ENCODE data around the gene B4GALNT2. TPM values are rescaled to one million over a fixed set of nuclear protein-coding genes. Genes with fewer than 3 reads are reported as not detected.

Gene B4GALNT2
- total RNA-seq, 3 donors from 2014 or later (not counting 1 experiment from before 2014, with no cell fraction given) = 0.05 TPM; not detected in 1

DNA sequence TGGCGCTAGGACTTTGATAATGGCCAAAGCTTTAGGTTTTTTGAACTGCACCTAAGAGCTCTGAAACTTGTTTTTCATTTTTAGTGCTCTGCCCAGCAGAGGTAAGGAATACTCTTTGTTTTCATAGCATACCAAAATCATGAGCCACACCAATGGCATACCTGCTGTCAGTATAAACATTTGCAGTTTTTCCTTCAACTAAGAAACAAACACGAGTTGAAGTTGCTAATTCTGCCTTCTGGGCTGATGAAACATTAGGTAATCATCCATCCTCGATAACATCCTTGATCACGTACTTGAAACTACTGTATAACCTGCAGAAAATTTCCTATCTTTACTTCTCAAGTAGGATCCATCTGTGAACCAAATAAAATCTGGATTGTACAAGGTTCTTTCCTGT is 20.6 kb upstream of the B4GALNT2 start:
- H3K36me3 Mint-ChIP-seq = no peaks in the 10 kb centered on the region
- H3K9me3 ChIP-seq (ENCODE audit: control insufficient read depth, insufficient read depth, low read length) = no peaks in the 10 kb centered on the region
- ATAC-seq = no peak

DNA sequence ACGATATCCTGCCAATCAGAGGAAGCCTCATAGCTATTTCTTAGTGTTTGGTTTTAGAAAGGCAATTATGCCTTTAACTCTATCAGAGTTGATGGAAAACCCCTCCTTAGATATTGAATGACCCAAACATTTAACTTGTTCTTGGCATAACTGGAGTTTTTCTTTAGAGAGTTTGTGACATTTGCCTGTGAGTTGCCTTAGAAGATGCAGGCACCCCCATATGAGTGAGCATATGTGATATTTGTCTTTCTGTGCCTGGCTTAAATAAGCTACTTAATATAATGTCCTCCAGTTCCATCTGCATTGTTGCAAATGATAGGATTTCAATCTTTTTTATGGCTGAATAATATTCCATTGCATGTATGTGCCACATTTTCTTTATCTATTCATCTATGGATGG is 19.6 kb upstream of the B4GALNT2 start:
- WGBS (ENCODE audit: insufficient coverage) = 80% methylated on average over 1 of the region's 1 CpG
- Histone ChIP-seq H3K9me3 (ENCODE audit: control insufficient read depth, insufficient read depth, low read length) (no peaks in the 10 kb centered on the region), H3K27me3 (ENCODE audit: control insufficient read depth, insufficient read depth, low read length) (peaks cover 7% of the 10 kb centered on the region), H3K4me3 (ENCODE audit: low read length) (no peak overlapping the region), H3K4me1 (ENCODE audit: control insufficient read depth, insufficient read depth, low read length) (no peaks in the 10 kb centered on the region), H3K27ac (ENCODE audit: low read length) (no peak overlapping the region), H3K36me3 (ENCODE audit: control insufficient read depth, insufficient read depth, low read length) (no peaks in the 10 kb centered on the region)
- H3K4me1 Mint-ChIP-seq = no peaks in the 10 kb centered on the region
- ATAC-seq (no peak), DNase-seq (no peak)
- H3K9me3 Mint-ChIP-seq = no peaks in the 10 kb centered on the region
- intact Hi-C loops (cut with micrococcal nuclease) = no loop called here
- H3K27ac Mint-ChIP-seq = no peak overlapping the region
- TF ChIP-seq, protein P1, sequence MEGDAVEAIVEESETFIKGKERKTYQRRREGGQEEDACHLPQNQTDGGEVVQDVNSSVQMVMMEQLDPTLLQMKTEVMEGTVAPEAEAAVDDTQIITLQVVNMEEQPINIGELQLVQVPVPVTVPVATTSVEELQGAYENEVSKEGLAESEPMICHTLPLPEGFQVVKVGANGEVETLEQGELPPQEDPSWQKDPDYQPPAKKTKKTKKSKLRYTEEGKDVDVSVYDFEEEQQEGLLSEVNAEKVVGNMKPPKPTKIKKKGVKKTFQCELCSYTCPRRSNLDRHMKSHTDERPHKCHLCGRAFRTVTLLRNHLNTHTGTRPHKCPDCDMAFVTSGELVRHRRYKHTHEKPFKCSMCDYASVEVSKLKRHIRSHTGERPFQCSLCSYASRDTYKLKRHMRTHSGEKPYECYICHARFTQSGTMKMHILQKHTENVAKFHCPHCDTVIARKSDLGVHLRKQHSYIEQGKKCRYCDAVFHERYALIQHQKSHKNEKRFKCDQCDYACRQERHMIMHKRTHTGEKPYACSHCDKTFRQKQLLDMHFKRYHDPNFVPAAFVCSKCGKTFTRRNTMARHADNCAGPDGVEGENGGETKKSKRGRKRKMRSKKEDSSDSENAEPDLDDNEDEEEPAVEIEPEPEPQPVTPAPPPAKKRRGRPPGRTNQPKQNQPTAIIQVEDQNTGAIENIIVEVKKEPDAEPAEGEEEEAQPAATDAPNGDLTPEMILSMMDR (IDR thresholded peaks at IDR 0.05) = no peak
- H3K27me3 Mint-ChIP-seq (ENCODE audit: low read depth in 2 of 2) = peaks cover 7 to 31% of the 10 kb centered on the region in 2 donors
- no peak overlapping the region for H3K4me3 Mint-ChIP-seq
- H3K36me3 Mint-ChIP-seq = no peaks in the 10 kb centered on the region

More for the DNA sequence above, 20.6 kb upstream of the B4GALNT2 start:
- Histone ChIP-seq H3K36me3 (ENCODE audit: control insufficient read depth, insufficient read depth, low read length) (no peaks in the 10 kb centered on the region), H3K27me3 (ENCODE audit: control insufficient read depth, insufficient read depth, low read length) (peaks cover 7% of the 10 kb centered on the region), H3K4me1 (ENCODE audit: control insufficient read depth, insufficient read depth, low read length) (no peaks in the 10 kb centered on the region), H3K27ac (ENCODE audit: low read length) (no peak overlapping the region), H3K4me3 (ENCODE audit: low read length) (no peak overlapping the region)
- intact Hi-C loops (cut with micrococcal nuclease) = no loop called here
- no peak for DNase-seq
- WGBS (ENCODE audit: insufficient coverage) = 77% methylated on average over 4 of the region's 4 CpGs
- Mint-ChIP-seq H3K27ac (no peak overlapping the region), H3K27me3 (ENCODE audit: low read depth in 2 of 2) (peaks cover 7 to 27% of the 10 kb centered on the region in 2 donors), H3K4me3 (no peak overlapping the region), H3K9me3 (no peaks in the 10 kb centered on the region), H3K4me1 (no peaks in the 10 kb centered on the region)
- TF ChIP-seq, protein P1 (IDR thresholded peaks at IDR 0.05) = no peak

DNA sequence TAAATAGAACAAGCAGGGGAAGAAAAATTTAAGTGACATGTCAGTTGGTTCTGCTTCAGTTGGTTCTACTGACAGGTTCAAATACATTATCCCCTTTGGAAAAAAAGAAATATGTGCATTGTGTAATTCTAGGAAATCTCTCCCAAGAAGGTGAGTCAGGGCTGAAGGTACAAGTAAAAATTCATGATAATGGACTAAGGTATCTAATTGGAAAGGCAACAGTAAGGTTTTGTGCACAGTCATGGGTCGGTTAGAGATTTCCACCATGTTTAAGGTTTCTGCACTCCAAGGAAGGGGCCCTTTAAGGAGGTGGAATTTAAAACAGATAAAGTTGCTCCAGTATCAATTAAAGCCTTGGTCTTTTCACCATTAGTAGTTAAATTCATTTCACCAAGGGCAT is 17.9 kb upstream of the B4GALNT2 start:
- no peaks in the 10 kb centered on the region for H3K4me1 Mint-ChIP-seq
- no peak overlapping the region for H3K4me3 ChIP-seq (ENCODE audit: low read length)
- H3K36me3 Mint-ChIP-seq = no peaks in the 10 kb centered on the region
- H3K9me3 ChIP-seq (ENCODE audit: control insufficient read depth, insufficient read depth, low read length) = no peaks in the 10 kb centered on the region
- WGBS (ENCODE audit: insufficient coverage) = 87% methylated on average over 1 of the region's 1 CpG
- H3K36me3 ChIP-seq (ENCODE audit: control insufficient read depth, insufficient read depth, low read length) = no peaks in the 10 kb centered on the region
- intact Hi-C loops (cut with micrococcal nuclease) = no loop called here
- H3K27ac Mint-ChIP-seq = no peak overlapping the region
- DNase-seq (no peak), ATAC-seq (no peak)
- TF ChIP-seq, protein P1 (IDR thresholded peaks at IDR 0.05) = no peak
- no peak overlapping the region for H3K4me3 Mint-ChIP-seq
- peaks cover 7% of the 10 kb centered on the region for H3K27me3 ChIP-seq (ENCODE audit: control insufficient read depth, insufficient read depth, low read length)
- peaks cover 9 to 44% of the 10 kb centered on the region in 2 donors for H3K27me3 Mint-ChIP-seq (ENCODE audit: low read depth in 2 of 2)
- no peak overlapping the region for H3K27ac ChIP-seq (ENCODE audit: low read length)
- H3K9me3 Mint-ChIP-seq = no peaks in the 10 kb centered on the region
- H3K4me1 ChIP-seq (ENCODE audit: control insufficient read depth, insufficient read depth, low read length) = no peaks in the 10 kb centered on the region

DNA sequence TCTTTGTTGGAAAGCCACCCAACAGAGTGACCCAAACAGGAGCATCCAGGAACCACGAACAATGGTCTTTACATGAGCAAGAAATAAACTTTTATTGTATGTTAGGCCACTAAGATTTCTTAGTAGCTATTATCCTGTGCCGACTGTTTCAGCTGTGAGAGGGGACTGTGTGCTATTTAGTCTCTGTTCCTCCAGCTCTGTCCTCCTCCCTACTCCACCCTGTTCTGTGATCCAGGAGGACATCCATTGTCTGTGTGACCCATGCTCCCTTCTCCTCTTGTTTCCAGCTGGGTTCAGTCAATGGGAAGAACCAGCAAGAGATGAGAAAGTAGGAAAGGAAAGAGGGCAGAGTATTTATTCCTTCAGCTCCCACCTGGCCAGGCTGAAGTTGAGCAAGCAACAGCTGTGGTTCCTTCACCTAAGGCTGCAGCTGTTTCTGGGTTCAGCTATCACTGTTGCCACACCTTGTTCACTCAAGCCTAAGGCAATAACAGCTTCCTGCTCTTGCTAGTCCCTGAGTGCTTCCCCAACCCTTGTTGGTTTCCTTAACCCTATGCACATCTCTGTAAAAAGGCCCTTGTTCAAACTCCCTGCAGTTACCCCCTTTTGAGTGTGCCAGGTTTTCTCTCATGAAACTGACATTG is 14.9 kb upstream of the B4GALNT2 start:
- Histone ChIP-seq H3K27me3 (ENCODE audit: control insufficient read depth, insufficient read depth, low read length) (peaks cover 7% of the 10 kb centered on the region), H3K4me3 (ENCODE audit: low read length) (no peak overlapping the region), H3K27ac (ENCODE audit: low read length) (no peak overlapping the region), H3K36me3 (ENCODE audit: control insufficient read depth, insufficient read depth, low read length) (no peaks in the 10 kb centered on the region), H3K9me3 (ENCODE audit: control insufficient read depth, insufficient read depth, low read length) (no peaks in the 10 kb centered on the region), H3K4me1 (ENCODE audit: control insufficient read depth, insufficient read depth, low read length) (no peaks in the 10 kb centered on the region)
- Mint-ChIP-seq H3K36me3 (no peaks in the 10 kb centered on the region), H3K9me3 (no peaks in the 10 kb centered on the region), H3K27ac (no peak overlapping the region), H3K27me3 (ENCODE audit: low read depth in 2 of 2) (peaks cover 24 to 64% of the 10 kb centered on the region in 2 donors), H3K4me3 (no peak overlapping the region), H3K4me1 (no peaks in the 10 kb centered on the region)
- ATAC-seq = no peak
- intact Hi-C loops (cut with micrococcal nuclease) = no loop called here
- WGBS (ENCODE audit: insufficient coverage) = 96% methylated on average over 2 of the region's 2 CpGs
- TF ChIP-seq, protein P1 (IDR thresholded peaks at IDR 0.05) = no peak
- no peak for DNase-seq

All from natural killer cell (primary cell).